Endometrial microvascular endothelial cells (primary cell): ENCODE measurements around the gene SOX15. TPM values are rescaled to one million over a fixed set of nuclear protein-coding genes. Genes with fewer than 3 reads are reported as not detected.

Experiments
- in situ Hi-C: cut with HindIII; loops from 2 replicates; pipeline ENCODE4 v1.10.0; 2017; ENCODE audit warnings: low sequenced_read_pairs, low pct_unique_long_range_greater_than_20kb; ENCODE audit errors: inconsistent ontology term
- total RNA-seq: library from RNA; depleted of rRNA; stranded (reverse); fragments of >200 nt; gene quantifications from one replicate; pipeline ENCODE4 v1.2.3, GENCODE V29; 2015; ENCODE audit errors: inconsistent ontology term

SOX15 gene
- total RNA-seq, 1 donor from 2014 or later = not detected

DNA sequence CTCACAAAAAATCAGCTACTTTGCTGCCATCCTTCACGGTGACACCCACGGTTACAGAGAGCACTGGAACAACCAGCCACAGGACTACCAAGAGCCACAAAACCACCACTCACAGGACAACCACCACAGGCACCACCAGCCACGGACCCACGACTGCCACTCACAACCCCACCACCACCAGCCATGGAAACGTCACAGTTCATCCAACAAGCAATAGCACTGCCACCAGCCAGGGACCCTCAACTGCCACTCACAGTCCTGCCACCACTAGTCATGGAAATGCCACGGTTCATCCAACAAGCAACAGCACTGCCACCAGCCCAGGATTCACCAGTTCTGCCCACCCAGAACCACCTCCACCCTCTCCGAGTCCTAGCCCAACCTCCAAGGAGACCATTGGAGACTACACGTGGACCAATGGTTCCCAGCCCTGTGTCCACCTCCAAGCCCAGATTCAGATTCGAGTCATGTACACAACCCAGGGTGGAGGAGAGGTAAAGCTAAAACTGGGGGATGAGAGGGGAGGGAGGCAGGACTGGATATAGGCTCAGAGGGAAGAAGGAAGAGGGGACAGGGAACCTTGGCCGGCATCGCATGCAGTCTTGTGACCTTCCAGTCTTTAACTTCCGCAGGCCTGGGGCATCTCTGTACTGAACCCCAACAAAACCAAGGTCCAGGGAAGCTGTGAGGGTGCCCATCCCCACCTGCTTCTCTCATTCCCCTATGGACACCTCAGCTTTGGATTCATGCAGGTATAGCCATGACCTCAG, 9.9 kb downstream of the SOX15 start:
- in situ Hi-C loops = no loop called here

DNA sequence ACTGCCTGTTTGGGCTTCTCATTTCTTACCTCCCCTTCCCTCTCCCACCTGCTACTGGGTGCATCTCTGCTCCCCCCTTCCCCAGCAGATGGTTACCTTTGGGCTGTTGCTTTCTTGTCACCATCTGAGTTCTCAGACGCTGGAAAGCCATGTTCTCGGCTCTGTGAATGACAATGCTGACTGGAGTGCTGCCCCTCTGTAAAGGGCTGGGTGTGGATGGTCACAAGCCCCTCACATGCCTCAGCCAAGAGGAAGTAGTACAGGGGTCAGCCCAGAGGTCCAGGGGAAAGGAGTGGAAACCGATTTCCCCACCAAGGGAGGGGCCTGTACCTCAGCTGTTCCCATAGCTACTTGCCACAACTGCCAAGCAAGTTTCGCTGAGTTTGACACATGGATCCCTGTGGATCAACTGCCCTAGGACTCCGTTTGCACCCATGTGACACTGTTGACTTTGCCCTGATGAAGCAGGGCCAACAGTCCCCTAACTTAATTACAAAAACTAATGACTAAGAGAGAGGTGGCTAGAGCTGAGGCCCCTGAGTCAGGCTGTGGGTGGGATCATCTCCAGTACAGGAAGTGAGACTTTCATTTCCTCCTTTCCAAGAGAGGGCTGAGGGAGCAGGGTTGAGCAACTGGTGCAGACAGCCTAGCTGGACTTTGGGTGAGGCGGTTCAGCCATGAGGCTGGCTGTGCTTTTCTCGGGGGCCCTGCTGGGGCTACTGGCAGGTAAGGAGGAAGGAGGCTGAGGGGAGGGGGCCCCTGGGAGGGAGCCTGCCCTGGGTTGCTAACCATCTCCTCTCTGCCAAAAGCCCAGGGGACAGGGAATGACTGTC, 10.7 kb downstream of the SOX15 start, which contains the start of gene CD68:
Gene CD68, plus strand, starts transcription at position 638 of the 833 bp plus-strand sequence. Its CDS starts 40 bp downstream, at position 678.
- in situ Hi-C loops = no loop called here

DNA sequence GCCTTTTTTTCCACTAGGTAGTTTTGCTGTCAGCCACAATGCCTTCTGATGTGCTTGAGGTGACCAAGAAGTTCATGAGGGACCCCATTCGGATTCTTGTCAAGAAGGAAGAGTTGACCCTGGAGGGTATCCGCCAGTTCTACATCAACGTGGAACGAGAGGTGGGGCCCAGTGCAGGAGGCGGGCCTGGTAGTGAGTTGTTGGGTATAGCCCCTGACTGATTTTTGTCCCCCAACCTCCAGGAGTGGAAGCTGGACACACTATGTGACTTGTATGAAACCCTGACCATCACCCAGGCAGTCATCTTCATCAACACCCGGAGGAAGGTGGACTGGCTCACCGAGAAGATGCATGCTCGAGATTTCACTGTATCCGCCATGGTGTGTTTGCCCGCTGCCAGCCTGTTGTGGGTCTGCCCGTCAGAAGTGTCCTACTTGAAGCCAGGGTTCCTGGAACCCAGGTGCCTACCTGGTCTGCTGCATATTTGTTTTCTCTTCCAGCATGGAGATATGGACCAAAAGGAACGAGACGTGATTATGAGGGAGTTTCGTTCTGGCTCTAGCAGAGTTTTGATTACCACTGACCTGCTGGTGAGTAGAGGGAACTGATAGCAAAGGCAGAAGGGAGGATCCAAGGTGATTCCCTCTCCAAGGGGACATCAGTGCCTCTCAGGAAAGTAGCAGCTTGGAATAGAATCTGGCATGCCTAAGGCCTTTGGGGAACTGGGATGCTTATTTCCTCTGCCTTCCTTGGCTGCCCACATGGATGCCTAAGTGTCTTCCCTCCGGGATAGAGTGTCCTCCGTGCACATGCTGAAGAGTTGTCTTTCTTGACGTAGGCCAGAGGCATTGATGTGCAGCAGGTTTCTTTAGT, 12.3 kb downstream of the SOX15 start:
- in situ Hi-C loops = no loop called here

DNA sequence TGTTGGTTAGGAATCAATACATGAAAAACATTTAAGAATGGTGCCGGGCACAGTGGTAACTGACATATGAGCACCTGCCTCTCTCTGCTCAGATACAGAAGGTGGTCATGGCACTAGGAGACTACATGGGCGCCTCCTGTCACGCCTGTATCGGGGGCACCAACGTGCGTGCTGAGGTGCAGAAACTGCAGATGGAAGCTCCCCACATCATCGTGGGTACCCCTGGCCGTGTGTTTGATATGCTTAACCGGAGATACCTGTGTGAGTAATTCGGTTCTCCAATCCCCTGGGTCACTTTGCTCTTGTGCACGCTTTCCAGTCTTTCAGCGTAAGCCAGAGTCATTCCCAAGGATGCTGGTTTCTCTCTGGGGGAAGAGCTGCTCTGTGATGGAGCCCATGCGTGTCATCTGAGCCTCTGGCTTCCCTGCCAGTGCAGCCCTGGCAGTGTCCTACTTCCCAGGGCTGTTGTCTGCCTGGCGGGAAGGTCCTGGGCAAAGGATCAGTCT, 13.4 kb downstream of the SOX15 start:
- in situ Hi-C loops = no loop called here

DNA sequence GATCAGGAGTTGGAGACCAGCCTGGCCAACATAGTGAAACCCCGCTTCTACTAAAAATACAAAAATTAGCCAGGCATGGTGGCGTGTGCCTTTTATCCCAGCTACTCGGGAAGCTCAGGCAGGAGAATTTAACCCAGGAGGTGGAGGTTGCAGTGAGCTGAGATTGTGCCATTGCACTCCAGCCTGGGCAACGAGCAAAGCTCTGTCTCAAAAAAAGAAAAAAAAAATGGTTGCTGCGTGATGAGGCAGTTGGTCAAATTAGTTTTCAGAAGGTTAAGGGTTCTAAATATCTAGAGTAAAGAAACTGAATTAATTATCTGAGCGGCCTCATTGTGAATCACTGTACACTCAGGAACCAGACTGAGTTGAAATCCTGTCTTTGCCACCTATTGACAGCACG, 13.9 kb downstream of the SOX15 start:
- in situ Hi-C loops = no loop called here

DNA sequence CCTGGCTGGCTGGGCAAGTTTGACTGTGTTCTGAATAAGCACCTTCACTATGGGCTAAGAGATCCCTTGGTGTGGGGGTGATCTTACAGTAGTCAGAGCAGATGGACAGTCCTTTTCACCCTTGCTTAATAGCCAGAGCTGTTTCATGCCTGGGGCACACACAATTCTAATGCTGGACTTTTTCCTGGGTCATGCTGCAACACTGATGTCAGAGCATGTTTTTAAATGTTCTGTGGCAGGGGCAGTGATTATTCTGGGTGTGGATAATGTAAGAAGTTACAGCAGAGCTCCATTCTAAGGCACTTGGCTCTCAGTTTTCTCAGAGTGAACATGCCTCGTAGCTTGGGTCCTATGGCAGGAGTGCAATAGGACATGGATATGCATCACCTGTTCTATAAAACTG, 14.4 kb downstream of the SOX15 start:
- in situ Hi-C loops = no loop called here

DNA sequence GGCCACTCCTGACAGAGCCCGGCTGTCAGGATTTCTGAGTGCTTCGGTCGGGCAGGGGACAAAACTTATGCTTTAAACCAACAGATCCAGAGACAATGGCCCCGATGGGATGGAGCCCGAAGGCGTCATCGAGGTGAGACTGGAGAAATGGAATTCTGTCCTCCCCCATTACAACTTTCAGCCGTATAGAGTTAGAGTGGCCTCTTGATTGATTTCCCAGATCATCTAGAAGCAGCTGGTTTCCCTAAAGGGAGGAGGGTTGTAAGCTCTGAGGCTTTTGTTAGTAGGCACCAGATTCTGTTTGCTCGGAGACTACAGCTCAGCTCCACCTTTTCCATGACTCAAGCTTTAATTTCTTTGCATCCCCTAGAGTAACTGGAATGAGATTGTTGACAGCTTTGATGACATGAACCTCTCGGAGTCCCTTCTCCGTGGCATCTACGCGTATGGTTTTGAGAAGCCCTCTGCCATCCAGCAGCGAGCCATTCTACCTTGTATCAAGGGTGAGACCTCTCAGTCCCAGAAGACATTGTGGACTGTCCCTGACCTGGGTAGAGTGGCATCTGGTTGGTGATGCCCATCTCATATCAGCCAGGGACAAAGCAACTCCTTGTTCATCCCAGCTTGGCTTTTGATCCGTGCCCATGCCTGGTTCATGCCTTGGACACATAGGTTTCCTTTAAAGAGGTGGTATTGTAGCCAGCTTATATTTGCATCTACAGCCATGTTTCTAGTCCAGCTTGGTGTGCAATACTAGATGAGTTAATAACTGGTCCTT, 15.5 kb downstream of the SOX15 start:
- in situ Hi-C loops = loop anchor here (25.0 kb wide), 1 partner anchor 112 kb away; no protein-coding TSS in a partner anchor

DNA sequence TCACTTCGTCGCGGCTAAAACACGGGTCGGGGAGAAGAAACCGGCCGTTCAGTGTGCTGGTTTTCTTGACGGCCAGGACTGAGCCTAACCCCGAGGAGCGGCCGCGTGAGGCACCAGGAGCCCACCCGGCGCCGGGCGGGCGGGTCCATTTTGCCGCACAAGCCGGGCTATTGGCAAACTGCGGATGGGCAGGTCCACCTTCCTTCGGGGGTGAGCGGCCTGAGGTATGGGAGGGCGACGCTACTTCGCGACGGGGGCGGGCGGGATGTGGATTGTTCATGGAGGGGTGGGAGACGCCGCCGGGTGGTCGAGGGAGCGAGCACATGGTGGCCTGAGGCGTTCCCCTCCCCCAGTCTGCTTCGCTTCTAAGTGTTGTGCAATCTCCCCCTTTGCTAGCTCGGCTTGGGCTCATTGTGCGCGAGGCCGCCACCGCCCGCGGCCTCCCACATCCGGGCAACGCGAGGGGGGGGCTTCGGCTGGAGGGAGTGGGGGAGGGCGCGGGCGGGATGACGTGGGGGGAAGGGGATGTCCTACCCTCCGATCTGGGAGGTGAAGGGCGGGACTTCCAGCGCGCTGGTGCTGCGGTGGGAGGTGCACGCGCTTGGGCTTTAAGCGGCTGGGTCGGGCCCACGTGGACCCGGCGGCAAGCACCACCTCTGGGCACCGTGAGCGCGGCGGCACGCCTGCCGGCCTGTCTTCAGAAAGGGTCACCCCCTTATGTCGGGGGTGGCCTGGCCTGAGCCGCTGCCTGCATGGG, 16.4 kb downstream of the SOX15 start:
- in situ Hi-C loops = loop anchor here (25.0 kb wide), 1 partner anchor 111 kb away; no protein-coding TSS in a partner anchor

DNA sequence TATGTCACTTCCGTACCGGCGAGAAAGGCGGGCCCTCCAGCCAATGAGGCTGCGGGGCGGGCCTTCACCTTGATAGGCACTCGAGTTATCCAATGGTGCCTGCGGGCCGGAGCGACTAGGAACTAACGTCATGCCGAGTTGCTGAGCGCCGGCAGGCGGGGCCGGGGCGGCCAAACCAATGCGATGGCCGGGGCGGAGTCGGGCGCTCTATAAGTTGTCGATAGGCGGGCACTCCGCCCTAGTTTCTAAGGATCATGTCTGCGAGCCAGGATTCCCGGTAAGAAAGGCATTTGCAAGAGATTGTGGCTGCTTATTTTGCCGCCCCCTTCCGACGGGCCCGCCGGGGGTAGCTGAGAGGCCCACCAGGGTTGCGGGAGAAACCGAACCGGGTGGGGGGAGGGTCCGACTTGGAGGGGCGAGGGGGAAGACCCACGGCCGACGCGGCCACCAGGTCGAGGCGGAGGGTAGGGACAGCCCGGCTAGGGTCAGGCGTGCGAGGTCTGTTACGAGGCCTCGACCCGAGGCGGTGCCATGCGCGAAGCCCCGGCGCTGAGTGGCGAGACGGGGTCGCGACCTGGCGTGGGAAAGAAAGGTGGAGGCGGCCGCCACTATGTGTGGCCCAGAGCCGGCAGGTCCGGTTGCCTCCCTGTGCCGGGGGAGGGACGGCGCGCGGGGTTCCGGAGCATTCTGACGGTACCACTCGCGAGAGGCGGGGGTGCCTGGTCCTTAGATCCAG, 17.1 kb downstream of the SOX15 start:
- in situ Hi-C loops = loop anchor here (25.0 kb wide), 1 partner anchor 110 kb away; no protein-coding TSS in a partner anchor

DNA sequence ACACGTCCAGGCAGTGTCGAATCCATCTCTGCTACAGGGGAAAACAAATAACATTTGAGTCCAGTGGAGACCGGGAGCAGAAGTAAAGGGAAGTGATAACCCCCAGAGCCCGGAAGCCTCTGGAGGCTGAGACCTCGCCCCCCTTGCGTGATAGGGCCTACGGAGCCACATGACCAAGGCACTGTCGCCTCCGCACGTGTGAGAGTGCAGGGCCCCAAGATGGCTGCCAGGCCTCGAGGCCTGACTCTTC, 17.6 kb downstream of the SOX15 start:
- in situ Hi-C loops = loop anchor here (25.0 kb wide), 1 partner anchor 110 kb away; no protein-coding TSS in a partner anchor

DNA sequence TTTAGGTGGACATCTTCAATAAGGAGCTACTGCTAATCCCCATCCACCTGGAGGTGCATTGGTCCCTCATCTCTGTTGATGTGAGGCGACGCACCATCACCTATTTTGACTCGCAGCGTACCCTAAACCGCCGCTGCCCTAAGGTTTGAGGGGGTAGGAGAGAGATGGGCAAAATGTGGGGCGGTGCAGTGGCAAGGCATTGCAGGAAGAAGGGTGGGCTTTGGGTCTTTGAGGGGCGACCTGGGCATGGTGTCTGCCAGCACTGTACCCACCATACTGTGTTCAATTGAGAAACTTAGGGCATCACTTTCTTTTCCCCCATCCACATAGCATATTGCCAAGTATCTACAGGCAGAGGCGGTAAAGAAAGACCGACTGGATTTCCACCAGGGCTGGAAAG, 19.5 kb downstream of the SOX15 start:
- in situ Hi-C loops = loop anchor here (25.0 kb wide), 1 partner anchor 108 kb away; no protein-coding TSS in a partner anchor

DNA sequence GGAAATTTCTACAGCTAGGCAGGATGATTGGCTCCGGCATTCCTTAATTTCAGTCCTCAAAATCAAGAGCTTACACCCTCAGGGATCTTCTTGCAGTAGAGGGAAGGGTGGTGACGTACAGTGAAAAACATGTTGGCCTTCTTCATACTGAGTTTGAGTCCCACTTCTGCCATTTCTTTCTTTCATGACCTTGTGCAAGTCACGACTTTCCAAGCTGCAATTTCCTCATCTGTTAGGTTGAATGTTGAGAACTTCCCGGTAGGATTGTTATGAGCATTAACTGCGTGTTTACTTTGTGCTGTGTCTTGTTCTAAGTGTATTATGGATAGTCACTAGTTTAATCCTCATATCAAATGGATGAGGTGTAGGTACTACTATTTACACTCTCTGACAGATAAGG, 20.3 kb downstream of the SOX15 start:
- in situ Hi-C loops = loop anchor here (25.0 kb wide), 1 partner anchor 107 kb away; no protein-coding TSS in a partner anchor

DNA sequence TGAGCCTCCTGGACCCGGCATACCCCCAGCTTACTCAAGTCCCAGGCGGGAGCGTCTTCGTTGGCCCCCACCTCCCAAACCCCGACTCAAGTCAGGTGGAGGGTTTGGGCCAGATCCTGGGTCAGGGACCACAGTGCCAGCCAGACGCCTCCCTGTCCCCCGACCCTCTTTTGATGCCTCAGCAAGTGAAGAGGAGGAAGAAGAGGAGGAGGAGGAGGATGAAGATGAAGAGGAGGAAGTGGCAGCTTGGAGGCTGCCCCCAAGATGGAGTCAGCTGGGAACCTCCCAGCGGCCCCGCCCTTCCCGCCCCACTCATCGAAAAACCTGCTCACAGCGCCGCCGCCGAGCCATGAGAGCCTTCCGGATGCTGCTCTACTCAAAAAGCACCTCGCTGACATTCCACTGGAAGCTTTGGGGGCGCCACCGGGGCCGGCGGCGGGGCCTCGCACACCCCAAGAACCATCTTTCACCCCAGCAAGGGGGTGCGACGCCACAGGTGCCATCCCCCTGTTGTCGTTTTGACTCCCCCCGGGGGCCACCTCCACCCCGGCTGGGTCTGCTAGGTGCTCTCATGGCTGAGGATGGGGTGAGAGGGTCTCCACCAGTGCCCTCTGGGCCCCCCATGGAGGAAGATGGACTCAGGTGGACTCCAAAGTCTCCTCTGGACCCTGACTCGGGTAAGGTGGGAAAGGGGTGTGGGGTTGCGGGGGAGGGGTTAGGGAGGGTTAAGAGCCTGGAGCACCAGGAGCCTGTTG, 26.6 kb downstream of the SOX15 start:
- in situ Hi-C loops = loop anchor here (25.0 kb wide), 1 partner anchor 101 kb away; no protein-coding TSS in a partner anchor

DNA sequence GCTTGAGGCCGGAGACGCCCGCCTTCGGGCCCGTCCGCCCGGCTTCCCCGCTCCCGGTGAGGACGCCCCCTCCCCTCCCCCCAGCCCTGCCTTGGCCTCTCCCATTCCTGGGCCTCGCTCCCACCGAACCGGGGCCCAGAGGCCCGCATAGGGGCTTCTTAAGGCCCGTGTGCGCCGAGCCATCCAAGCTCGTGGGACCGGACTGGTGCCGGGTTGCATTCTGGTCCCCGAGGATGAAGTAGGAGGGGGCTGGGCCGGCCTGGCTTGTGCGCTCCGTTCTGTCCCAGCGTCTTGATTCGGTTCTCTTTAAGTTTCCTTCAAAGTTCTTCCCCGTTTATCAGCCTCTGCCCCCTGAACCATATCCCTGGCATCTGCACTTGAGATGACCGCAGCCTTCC, 27.7 kb downstream of the SOX15 start:
- in situ Hi-C loops = loop anchor here (25.0 kb wide), 1 partner anchor 100 kb away; no protein-coding TSS in a partner anchor

DNA sequence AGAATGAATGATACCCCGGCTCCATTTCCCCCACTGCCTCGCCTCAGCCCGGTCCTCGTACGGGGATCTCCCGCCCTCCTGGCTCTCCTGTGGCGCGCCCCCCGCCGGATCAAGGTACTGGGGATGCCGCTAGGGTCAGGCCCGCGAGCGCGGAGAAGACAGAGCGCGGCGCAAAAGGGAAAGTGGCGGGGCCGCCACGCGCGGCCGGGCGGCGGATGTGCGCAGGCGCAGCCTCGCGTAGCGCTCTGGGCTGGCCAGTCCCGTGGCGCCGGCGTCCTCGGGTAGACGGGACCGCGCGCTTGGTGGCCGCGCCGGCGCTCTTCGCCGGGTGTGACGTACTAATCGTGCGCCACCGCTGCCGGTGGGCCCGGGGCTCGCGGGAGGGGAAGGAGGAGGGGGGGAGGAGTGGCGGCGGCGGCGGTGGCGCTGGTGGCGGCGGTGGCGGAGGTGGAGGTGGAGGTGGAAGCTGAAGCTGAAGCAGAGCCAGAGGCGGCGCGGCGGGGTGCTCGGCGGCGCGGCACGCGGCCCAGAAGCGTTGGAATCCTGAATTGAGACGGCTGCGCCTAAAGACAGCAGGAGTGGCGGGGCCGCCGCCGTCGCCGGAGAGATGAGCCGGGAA, 28.2 kb downstream of the SOX15 start, which contains the start of gene SENP3:
Gene SENP3, plus strand, starts transcription at position 331 of the 619 bp plus-strand sequence. CDS start 1,158 bp downstream, outside the sequence.
- in situ Hi-C loops = loop anchor here (25.0 kb wide), 1 partner anchor 99 kb away; no protein-coding TSS in a partner anchor
